AG09319 (cell line): ENCODE data around the gene MKNK1.
A peak's percentile ranks its signal among the peaks of the same experiment; 100 is the strongest.

Experiments
- DNase-seq: peaks from one replicate; pipeline ENCODE4 v3.0.0-alpha.2; 2010; ENCODE audit warnings: low read depth; ENCODE audit errors: extremely low read depth
- TF ChIP-seq, protein P1 (sequence below): IDR thresholded peaks from 2 replicates; pipeline ENCODE4 v1.5.1; 2011; ENCODE audit warnings: low read depth, mild to moderate bottlenecking, inconsistent platforms, low read length, moderate library complexity

MKNK1 gene

DNA sequence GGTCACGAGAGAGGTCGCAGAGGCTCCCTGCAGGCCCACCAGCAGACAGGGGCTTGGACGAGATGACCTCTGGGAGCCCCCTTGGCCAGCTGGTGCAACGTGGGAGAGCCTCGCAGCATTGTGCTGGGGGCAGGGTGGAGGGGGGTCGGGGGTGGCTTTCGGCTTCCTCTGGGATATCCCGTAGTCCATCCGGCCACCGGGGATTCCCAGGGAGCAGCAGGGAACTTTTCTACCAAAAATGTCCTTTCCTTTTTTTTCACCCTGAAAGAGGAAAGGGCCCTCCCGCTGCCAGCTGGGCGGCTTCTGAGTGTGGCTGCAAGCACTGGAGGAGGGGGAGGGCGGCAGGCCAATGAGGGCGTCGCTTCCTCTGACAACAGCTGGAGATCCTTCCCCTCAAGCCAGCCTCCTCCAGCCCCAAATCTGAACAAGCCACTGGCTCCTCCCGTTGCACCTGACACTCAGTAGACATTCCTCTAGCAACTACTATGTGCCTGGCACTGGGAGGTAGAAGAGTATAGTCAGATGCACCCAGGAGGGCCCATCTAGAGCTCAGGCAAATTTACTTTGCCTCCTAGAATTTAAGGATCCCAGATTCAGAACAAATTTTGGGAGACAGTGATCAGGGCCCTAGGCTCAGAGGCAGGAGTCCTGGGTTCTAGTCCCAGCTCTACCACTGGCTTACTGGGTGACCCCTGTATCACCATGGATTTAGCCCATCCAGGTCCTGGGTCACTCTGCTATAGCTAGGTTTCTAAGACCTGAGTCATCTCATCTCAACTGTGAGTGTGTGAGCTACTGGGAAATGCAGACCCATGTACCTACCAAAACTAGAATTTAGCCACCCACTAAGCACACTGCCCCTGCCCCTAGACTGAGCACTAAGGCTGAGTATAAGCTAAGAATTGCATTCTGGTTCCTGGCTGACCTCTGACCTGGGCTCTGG, 9.9 kb upstream of the MKNK1 start:
- peak; percentile 54 for DNase-seq
- TF ChIP-seq, protein P1, sequence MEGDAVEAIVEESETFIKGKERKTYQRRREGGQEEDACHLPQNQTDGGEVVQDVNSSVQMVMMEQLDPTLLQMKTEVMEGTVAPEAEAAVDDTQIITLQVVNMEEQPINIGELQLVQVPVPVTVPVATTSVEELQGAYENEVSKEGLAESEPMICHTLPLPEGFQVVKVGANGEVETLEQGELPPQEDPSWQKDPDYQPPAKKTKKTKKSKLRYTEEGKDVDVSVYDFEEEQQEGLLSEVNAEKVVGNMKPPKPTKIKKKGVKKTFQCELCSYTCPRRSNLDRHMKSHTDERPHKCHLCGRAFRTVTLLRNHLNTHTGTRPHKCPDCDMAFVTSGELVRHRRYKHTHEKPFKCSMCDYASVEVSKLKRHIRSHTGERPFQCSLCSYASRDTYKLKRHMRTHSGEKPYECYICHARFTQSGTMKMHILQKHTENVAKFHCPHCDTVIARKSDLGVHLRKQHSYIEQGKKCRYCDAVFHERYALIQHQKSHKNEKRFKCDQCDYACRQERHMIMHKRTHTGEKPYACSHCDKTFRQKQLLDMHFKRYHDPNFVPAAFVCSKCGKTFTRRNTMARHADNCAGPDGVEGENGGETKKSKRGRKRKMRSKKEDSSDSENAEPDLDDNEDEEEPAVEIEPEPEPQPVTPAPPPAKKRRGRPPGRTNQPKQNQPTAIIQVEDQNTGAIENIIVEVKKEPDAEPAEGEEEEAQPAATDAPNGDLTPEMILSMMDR = no peak

GRCh38 chr1:46612937-46613660, 9.0 kb upstream of the MKNK1 start:
- TF ChIP-seq, protein P1 = no peak
- DNase-seq = no peak

DNA sequence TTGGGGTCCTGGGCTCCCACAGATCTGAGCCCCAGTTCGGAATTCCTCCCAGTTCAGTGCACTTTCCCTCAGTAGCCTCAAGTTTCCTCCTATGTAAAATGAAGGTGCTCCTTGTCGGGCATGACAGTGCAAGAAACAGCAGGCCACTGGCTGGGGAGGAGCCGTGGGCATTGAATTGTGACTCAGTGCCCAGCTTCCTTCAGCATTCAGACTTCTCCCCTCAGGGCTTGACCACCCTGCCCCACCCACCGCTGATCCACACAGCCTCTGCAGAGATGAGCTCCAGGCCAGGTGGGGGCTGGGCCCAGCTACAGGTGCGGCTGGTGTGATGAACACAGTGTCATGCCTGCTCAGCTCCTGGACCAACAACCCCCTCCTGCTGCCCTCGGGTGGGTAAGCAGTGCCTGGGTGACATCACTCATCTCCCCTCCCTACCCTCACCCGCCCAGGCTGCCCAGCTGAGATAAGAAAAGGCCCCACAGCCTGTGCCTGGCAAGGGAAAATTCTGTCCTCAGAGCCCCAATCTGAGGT, 7.7 kb upstream of the MKNK1 start:
- TF ChIP-seq, protein P1 = no peak
- no peak for DNase-seq

DNA sequence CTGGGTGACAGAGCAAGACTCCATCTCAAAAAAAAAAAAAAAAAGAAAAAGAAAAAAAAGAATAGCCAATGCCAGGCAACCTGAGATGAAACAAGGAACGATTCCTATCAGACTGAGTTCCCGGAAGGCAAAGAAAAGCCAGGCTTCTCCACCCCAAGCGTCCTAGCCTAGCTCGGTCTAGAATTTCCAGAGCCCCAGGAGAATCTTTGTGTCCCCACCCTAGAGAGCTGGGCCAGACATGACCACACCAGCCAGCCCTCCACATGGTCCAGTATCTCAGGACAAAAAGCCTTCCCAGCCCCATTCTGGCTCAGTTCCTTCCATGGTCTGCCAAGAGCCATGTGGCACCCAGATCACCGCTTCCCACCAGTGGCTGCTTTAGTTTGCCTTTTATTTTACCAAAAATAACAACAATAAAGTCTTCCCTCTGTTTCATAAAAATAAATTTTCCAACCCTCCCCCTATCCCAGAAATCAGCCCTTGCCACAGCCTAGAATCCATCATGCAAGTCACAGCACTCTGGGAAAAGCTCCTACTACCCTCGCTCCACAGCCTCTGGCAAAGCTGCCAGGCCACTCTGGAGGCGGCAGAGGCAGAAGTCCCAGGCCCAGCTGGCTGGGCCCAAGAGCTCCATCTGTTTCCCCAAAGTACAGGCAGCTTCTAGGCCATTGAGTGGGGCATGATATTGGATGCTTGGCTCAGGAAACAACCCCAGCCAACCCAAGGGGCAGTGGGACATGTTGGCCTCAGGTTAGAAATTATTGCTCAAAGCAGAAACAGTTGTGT, 3.5 kb upstream of the MKNK1 start:
- no peak for DNase-seq
- TF ChIP-seq, protein P1 = no peak

DNA sequence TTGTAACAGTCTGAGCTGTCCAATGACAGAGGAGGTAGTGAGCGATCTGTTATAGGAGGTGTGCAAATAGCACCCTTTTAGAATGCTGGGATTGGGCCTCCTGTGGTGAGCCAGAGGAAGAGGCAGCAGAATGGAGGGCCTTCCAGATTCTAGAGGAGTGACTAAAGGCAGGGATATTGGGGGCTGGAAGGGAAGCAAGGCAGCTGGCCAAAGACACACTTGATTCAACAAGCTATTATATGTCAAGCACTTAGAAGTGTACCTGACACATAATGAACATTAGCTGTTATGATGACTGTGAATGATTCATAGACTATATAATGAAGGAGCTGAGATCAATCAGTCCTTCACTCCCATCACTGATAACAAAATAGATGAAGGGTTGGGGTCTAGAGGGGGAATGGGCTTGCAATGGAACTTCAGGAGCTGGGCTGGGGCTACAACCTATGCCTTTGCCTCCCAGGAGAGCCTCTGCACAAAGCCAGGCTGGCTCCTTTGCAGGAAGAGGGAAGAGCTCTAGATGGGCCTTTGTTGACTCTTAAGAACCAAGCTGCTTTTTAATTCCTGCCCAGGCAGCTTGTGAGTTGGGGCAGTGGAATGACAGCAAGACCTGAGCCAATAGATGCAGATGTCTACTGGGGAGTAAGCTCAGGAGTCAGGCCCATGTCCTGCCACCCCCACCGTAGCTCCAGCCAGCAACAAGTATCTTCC, 2.3 kb upstream of the MKNK1 start:
- TF ChIP-seq, protein P1 = no peak
- no peak for DNase-seq

GRCh38 chr1:46605232-46605631, 1.2 kb upstream of the MKNK1 start:
- no peak for DNase-seq
- TF ChIP-seq, protein P1 = no peak
